HG03060 (cell line): ENCODE data around the gene SGCE.

Experiments used
- ATAC-seq: cut with Tn5 transposase; IDR thresholded peaks from one replicate; pipeline ENCODE4 v1.9.1; 2021; ENCODE audit warnings: low read depth, moderate number of reproducible peaks; ENCODE audit not compliant: unreplicated experiment

SGCE gene

DNA sequence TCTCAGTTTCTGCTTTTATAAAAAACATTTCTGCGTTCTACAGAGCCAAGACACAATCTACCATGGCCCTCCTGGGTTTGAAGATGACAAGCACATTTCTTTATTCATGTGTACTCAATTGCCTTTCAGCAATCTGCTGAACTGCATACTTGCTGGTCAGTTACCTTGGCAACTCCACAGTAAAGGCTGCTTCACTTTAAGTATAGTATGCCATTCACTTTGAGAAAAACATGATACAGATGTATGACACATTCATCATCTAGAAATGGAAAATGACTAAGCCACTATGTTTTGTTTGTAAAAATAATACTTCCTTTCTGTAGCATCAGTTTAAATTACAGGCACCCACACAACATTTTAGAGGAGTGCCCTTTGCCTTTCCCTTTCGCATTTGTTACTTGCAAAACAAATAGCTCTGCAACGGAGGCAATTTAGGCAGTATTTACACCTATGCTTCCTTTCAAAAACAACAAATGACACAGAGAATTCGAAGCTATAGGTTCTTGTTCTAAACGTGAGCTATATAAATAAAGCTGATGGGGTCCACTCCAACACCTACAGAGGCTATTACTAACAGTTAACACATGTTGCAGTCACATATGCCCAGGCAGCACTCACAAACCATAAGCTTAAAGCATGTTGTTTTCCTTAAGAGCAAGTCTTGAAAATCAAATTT, 23.5 kb downstream of the SGCE start:
- peak; percentile 54 for ATAC-seq

DNA sequence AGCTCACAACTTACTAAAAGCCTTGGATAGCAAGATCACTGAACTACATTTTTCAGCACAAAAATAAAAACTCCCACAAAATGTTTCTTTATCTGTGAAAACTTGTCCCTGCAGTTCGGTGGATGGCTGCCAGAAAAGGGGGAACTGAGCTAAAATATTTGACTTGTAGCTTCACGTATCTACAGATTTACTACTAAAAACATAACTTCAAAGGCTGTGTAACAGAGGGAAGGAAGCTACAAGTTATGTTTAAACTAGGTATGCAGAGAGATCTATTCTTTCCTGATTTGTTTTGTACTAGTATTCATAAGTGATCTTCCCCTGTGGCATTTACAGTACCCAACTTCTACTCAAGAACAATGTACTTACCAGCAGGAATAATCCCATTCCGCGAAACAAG, 25.1 kb downstream of the SGCE start:
- no peak for ATAC-seq

DNA sequence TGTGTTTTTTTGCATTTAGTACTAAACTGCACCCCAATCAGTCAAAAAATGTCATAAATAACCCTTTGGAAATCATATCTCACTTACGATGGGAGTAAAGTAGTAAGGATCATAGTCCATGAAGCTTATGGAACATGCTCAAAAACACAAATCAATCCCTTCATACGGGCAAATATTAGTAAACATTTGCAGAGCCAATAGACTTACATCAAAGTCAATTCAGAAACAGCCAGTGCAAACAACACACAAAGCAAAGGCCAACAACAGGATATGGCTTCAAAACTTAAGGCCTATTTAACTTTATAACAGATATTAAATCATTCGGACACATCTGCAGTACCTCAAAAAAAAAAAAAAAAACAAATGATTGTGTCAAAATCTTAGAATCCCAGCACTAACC, 32.1 kb downstream of the SGCE start:
- no peak for ATAC-seq

DNA sequence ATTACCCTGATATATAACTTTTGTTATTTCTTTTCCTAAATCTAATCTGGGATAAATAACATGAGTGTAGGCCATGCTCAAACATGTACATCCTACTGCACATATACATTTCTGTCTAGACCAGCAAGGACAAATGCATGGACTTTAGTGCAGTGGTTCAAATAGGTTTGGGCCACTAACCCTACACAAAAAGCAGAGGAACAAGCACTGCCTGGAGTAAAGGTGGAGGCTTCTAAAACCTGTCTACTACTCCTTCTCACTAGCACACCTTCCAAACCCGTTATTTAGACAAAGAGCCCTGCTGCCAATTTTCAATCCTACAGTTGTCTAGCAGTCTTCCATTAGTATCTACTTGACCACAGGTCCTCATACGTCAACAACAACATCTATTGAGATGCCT, 34.8 kb downstream of the SGCE start:
- no peak for ATAC-seq

DNA sequence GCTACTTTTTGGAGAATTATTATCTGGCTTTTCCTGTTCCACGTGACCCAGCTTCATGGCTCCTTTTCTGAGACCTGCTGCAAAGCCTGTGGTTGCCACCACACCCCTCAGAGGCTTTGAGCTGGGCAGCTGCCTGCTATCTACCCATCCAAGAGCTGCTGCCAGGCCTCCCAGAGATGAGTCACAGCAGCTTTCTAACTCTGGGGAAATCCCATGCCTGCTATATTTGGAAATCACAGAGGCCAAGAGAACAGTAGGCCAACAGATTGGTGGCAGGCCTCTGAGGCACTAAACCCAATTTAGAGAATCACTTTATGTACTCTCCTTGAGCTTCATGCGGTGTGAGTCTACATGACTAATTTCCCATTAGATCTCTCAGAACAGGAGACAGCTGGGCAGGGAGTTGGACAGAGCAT, 35.2 kb downstream of the SGCE start:
- ATAC-seq, result peak; percentile 97

DNA sequence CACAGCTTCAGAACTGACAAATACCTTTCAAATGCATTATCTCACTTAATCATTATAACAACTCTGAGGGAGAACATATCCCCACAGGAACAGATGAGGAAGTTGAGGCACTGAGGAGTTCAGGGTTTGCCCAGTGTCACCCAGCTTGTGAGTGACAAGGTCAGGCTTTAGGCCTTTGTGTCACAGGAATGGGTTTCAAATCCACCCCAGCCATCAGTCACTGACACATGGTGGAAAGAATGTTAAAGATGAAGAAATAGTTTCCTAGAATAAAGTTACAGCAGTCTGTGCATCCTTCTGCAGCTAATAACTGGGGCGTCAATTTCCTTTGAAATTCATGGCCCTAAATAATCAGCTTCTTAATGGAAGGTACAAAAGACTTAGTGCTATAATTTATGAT, 37.8 kb downstream of the SGCE start:
- no peak for ATAC-seq

DNA sequence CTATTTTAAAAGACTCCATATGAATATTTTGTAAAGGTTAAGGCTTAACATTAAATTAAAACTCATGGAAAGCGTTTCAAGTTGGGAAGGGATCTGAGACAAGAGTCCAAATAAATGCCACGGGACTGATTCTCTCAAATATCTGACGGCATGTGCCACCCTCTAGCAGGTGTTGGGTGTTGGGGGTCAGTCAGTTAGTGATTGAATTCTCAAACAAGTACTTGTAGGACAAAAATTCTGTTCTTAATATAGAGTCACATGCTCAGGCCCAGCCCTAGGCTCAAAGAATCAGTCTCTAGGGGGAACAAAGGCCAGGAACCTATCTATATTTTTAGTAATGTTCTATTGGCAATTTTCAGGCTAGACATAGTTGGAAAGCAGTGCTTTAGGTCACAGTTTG, 39.1 kb downstream of the SGCE start:
- no peak for ATAC-seq

DNA sequence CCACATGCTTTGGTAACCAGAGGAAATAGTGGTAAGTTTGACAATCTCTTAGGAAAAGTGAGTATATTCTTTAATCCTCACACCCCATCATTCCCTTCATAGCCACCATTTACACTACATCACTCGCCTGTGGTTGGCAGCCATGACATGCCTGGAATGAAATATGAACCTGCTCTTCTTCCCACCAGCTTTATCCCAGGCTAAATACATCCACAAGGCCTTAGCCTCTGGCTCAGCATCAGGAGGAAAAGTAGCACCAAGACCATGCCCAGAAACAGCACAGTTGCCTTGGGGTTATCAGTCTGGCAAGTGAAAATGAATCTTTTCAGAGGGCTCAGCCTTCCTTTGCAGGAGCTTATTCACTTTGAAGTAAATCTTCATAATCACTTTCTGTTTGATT, 40.3 kb downstream of the SGCE start:
- no peak for ATAC-seq

DNA sequence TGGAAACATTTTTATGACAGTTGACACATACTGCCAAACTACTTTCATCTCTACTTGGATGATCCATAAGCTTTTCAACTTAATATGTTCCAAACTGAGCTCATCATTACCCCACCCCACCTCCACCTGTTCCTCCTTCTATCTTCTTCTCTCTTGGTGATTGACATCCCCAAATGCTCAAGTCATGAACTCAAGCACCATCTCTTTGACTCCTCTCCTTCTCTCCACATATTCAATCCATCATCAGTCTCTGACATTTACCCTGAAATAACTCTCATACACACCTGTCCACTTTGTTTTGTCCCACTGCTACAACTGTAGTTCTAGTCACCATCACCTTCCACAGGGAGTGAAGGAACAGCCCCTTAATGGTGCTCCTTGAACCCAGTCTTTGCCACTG, 43.3 kb downstream of the SGCE start:
- ATAC-seq, result no peak

DNA sequence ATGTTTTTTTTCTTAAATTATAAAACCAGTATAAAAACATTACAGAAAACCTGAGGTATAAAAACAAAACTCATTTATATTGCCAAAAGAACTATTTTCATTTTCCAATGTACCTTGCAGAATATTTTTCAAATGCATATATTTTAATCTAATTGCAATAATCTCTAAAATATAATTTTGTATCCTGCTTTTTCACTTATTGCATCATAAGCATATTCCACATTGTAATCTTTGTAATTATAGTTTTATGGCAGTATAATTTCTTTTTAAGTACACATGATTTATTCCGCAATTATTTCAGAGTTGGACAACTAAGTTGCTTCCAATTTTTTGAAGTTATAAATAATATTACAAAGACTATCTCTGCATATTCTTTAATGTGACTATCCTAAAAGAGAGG, 43.7 kb downstream of the SGCE start:
- ATAC-seq, result no peak

DNA sequence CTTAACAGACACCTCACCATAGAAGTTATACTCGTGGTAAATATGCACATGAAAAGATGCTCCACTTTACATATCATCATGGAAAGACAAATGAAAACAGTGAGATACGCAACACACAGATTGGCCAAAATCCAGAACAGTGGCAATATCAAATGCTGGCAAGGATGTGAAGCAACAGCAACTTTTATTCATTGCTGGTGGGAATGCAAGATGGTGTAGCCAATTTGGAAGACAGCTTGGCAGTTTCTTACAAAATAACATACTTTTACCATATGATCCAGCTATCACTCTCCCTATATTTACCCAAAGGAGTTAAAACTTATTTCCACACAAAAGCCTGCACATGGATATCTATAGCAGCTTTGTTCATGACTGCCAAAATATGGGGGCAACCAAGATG, 46.4 kb downstream of the SGCE start:
- ATAC-seq, result no peak

DNA sequence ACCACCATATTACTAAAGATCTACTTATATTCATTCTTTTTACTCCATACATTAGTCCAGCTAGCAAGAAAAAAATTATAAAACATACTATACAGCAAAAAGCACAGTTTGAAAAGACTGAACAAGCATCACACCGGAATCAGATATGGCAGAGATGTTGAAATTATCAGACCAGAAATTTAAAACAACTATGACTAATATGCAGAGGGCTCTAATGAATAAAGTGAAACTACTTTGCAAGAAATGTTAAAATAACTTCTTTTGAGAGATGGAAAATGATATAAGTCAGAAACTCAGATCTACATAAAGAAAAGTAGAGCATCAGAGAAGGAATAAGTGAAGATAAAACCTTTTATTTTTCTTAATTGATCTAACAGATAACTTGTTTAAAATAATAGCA, 50.9 kb downstream of the SGCE start:
- peak; percentile 57 for ATAC-seq

DNA sequence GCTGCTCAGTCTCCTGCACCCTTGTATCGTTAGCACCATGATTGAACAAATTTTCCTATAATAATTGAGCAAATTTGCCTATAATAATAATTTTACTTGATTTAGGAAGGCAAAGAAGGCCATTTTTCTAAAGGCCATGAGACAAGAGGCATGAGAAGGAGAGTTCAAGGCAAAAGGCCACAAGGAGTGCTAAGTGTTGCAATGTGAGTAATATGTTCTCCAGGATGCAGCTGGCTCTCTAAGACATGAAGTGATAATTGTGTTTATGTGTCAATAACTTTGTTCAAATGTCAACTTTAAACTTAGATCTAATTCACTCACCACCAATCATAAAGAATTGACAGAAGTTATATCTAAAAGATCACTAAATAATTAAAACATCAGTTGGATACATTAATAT, 53.8 kb downstream of the SGCE start:
- ATAC-seq, result no peak

DNA sequence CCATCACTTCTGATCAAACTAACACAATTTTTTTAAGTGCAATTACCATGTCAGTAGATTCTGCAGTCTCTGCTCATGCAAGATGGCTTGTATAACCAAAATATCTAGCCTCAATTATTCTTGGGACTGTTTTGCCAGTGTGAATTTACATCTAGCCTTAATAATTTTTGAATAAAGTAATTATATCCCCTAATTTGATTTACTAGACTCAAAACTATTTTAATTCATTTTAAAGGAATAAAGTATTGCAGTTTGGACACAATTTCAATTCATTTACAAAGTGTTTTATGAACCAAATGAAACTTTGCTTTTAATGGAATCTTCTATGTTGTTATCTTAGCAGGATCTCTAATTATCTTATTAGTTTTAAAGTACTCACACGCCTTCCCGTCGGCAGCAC, 55.7 kb downstream of the SGCE start:
- ATAC-seq, result no peak

DNA sequence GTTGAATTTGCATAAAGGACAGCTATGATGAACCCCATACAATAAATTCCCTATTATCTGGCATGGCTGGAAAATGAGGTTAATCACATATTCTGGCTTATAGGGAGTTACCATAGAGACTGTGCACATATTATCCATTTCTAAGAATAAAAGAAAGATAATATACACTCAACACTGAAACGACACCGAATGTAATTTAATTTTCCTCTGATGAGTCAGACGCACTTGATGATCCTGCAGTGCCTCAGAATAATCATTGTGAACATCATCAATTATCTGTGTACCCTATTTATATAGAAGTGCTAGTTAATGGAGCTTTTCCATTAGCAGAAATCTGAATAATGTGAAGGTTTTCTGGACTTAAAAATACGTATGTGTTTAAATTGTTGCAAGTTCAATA, 60.2 kb downstream of the SGCE start:
- no peak for ATAC-seq

DNA sequence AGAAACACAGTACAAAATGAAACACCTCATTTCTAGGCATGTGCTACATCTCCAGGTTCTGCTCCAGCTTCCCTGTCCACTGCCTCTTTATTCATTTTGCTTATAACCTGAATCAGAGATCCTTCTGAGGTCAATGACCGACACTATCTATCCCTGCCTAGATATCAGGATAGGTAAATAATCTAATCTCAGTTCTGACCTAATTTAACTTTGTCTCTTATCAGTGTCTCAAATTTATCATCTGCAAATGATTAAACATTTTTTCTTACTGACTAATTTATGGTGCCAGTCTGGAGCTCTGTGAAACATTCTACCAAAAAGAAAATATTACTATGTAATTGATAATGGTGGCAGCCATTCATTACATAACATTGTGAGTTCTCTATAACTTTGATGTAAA, 61.1 kb downstream of the SGCE start:
- no peak for ATAC-seq

DNA sequence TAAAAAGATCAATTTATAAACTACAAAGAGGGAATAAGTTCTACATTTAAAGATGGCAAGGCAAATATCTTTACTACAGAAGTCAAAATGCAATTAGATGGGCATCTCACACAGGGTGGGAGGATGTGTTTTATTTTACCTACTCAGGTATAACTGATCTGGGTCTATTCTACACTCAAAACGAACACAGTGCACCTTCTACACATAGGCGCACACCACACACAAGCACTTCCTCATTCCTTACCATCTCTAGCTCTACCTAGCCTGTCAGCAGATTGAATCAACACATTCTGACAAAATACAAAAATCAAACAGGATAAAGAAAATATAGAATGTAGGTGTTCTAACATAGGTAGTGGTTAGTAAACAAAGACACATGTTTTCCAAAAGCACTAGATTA, 64.8 kb downstream of the SGCE start:
- peak; percentile 67 for ATAC-seq

DNA sequence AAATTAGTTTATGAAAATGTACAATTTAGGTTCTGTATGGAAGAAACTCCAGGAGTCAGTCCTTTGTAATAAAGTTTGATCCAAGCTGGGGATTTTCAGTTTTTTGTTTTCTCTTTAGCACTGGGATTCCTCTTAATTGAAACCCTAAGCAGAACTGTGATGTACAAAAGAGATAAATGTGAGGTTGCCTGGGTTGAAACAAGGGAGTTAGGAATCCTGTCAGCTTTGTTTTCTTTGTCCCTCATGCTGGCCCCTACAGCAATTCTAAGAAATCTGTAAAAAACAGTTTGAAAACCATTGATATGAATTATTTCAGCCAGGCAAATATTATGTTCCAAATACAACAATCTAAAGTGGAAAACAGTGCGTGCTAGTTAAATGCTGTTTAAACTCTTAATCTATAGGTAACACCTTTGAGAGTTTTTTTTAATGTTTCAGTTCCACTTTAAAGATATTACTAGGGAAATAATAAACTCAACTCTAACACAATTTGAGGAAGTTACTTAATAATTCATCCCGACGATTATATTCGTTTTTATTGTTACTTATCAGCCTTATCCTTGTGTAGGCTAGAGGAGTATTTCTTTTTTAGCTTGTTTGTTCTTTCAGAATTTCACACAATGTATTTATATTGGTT, 65.3 kb downstream of the SGCE start:
- no peak for ATAC-seq

DNA sequence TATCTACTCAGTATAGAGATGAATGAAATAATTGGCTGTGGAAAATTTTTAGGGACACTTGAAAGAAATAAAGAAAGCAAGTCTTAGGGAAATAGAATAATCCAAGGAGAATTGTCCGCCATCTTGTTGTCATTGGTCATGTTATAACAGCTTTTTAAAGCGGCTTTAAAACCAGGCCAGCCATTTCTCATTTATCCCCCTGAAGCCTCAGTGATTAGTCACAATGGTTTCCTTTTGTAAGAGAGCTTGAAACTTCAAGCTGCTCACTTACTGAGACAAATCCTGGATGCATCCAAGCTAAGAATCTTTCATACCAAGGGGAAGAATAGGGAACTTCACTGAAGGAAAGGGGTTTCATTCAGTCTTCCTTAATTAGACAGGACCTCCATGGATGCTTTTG, 67.9 kb downstream of the SGCE start:
- ATAC-seq, result no peak

DNA sequence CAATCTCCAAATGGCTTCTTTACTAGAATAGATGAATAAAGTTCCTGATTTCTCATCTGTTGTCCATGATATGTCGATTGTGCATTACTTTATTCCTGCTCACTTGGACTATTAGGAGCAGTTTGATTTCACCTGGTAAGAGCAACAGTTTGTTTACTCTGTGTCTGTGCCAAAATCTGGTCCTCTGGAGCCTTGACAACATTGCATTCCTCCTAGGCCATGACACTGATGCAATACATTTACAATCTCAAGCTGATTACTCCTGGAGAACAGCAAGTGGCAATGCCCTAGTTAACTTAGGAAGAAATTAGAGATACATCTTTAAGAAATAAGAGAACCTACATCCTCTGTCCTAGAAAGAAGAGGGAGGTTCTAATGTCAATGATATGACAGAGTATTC, 71.8 kb downstream of the SGCE start:
- ATAC-seq, result no peak

DNA sequence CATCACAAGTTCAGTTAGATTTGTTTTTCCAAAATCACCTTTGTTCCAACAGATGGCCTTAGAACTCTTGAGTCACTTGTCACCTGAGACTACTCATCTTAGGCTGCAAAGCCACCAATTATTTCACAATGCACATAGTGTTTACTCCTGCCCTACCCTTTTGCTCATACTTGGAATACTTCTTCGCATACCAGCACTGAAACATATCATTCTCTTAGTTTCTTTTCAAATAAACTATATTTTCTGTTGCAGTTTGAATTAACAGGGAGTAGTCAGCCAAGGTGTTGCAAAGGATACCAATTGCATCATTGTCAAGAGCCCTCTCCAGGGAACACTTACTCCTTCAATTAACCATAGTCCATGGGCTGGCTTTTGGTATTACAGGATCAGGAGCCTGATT, 75.3 kb downstream of the SGCE start:
- ATAC-seq, result no peak

DNA sequence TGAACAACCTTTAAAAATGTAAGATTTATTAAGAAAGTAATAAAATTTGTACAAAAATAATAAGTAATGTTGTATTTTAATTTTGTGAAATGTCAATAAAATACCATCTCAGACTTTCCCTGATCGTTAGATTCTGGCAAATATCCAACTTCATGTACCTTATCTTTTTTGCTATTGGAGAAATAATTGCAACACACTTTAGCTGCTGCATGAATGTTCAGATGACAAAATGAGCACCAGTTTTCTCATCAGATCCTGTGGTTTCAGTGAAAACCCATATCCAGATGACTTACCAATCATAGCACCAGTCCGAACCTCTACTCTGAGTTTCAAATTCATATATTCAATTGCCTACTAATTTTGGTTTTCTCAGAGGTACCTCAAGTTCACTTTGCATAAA, 76.5 kb downstream of the SGCE start:
- ATAC-seq, result no peak

DNA sequence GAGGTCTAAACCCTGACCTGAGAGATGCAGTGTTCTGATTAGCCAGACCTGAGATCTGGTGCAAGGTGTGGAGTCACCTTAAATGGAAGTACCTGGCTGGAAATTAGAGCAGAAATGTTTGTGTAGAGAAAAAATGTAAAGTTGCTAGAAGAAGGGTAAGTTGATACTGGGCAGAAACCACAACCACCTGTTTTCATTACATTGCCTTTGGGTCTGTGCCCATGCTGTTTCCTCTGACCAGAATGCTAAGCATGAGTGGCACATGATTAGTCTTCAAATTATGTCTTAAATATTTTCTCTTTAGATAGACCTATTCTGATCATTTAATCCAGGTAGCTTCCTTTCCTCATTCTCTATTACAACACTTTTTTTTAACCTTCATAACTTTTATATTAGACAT, 77.3 kb downstream of the SGCE start:
- no peak for ATAC-seq
